ENCODE results near the gene MRPL17.

DNA sequence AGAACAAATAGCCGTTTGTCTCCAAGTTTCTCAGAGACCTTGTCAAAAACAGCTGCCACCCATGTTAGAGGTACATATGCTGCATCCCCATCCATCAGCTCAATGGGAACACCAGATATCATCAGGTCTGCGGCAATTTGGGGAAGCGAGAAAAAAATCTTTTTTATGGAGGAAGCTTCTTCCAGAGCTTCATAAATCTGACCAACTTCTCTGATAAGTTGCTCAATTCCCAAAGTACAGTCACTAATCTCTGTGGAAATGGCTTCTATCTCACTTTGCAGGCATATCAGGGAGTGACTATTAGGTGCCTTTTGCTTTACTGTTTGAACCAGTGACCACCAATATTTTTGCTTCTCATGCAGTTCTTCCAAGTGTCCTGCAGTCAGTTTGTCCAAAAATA is 34.3 kb upstream of the MRPL17 start:
- TF ChIP-seq, protein P1, sequence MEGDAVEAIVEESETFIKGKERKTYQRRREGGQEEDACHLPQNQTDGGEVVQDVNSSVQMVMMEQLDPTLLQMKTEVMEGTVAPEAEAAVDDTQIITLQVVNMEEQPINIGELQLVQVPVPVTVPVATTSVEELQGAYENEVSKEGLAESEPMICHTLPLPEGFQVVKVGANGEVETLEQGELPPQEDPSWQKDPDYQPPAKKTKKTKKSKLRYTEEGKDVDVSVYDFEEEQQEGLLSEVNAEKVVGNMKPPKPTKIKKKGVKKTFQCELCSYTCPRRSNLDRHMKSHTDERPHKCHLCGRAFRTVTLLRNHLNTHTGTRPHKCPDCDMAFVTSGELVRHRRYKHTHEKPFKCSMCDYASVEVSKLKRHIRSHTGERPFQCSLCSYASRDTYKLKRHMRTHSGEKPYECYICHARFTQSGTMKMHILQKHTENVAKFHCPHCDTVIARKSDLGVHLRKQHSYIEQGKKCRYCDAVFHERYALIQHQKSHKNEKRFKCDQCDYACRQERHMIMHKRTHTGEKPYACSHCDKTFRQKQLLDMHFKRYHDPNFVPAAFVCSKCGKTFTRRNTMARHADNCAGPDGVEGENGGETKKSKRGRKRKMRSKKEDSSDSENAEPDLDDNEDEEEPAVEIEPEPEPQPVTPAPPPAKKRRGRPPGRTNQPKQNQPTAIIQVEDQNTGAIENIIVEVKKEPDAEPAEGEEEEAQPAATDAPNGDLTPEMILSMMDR (optimal IDR thresholded peaks at IDR 0.05 in 1 of 3, IDR thresholded peaks at IDR 0.05 in 1 of 3, conservative IDR thresholded peaks at IDR 0.05 in 1 of 3; ENCODE audit: extremely low read depth in 1 of 3, insufficient read depth in 2 of 3, low read length in 3 of 3): no peak
- TF ChIP-seq EZH2 (IDR thresholded peaks at IDR 0.05; ENCODE audit: low read length): no peak

Measured in keratinocyte (primary cell).